HG03135 (cell line): ENCODE results near the gene AIFM1.

Experiments
- ATAC-seq: cut with Tn5 transposase; IDR thresholded peaks from one replicate; pipeline ENCODE4 v1.9.1; 2021; ENCODE audit warnings: mild to moderate bottlenecking, moderate library complexity; ENCODE audit not compliant: unreplicated experiment

Gene AIFM1

GRCh38 chrX:130165703-130166502 is at the start of gene AIFM1:
Gene AIFM1 (minus strand): TSS chrX:130165841. CDS start chrX:130165656, 185 bp downstream.
- peak; percentile 85 for ATAC-seq

GRCh38 chrX:130213376-130213775 is 47.7 kb upstream of the AIFM1 start:
- ATAC-seq, result no peak

GRCh38 chrX:130212371-130212770 is 46.7 kb upstream of the AIFM1 start:
- no peak for ATAC-seq

GRCh38 chrX:130211415-130212186 is 46.0 kb upstream of the AIFM1 start:
- ATAC-seq, result no peak

- ATAC-seq, result no peak
These were observed 39.0 kb upstream of the AIFM1 start for GRCh38 chrX:130204647-130205046.

GRCh38 chrX:130197464-130197863 is 31.8 kb upstream of the AIFM1 start:
- no peak for ATAC-seq

GRCh38 chrX:130196466-130196865 is 30.8 kb upstream of the AIFM1 start:
- no peak for ATAC-seq

GRCh38 chrX:130190801-130191200 is 25.2 kb upstream of the AIFM1 start:
- no peak for ATAC-seq

GRCh38 chrX:130186651-130187050 is 21.0 kb upstream of the AIFM1 start:
- ATAC-seq, result no peak

GRCh38 chrX:130184857-130185256 is 19.2 kb upstream of the AIFM1 start:
- ATAC-seq, result no peak

- ATAC-seq, result no peak
These were observed 18.5 kb upstream of the AIFM1 start for GRCh38 chrX:130184168-130184567.

- ATAC-seq, result no peak
These were observed 14.1 kb upstream of the AIFM1 start for GRCh38 chrX:130179579-130180215.

- no peak for ATAC-seq
These were observed 13.5 kb upstream of the AIFM1 start for GRCh38 chrX:130179170-130179569.

- ATAC-seq, result no peak
These were observed 11.3 kb upstream of the AIFM1 start for GRCh38 chrX:130176942-130177341.

GRCh38 chrX:130176354-130176776 is 10.7 kb upstream of the AIFM1 start:
- peak; percentile 86 for ATAC-seq

GRCh38 chrX:130174937-130175336 is 9.3 kb upstream of the AIFM1 start:
- ATAC-seq, result no peak

- ATAC-seq, result no peak
These were observed 8.5 kb upstream of the AIFM1 start for GRCh38 chrX:130174045-130174704.

GRCh38 chrX:130173190-130173895 is 7.7 kb upstream of the AIFM1 start:
- peak; percentile 29 for ATAC-seq

GRCh38 chrX:130172127-130172845 is 6.6 kb upstream of the AIFM1 start:
- no peak for ATAC-seq
